SK-N-MC (cell line): ENCODE results near the gene RNF215.
"Not testable (repeated sequence)": the region's sequence is repeated elsewhere in the genome, so short reads cannot be mapped to it uniquely, and the experiment has no call there.

Source experiments
- DNase-seq: peaks from one replicate; pipeline ENCODE4 v3.0.0-alpha.2; 2011; ENCODE audit warnings: low read depth, low spot score
- H3K27ac ChIP-seq: fragments of 200-600 bp; sonication (generic); 2 replicates; pipeline ENCODE4 v1.5.1; 2016; ENCODE audit warnings: mixed run types
- H3K36me3 ChIP-seq: fragments of 200-600 bp; sonication (generic); 2 replicates; pipeline ENCODE4 v1.6.1; 2017; ENCODE audit warnings: antibody characterized with exemption, low read length, mixed read lengths; ENCODE audit not compliant: insufficient read depth
- H3K4me3 ChIP-seq: fragments of 200-600 bp; sonication (generic); 2 replicates; pipeline ENCODE4 v1.5.1; 2016
- H3K9ac ChIP-seq: fragments of 200-600 bp; sonication (generic); 2 replicates; pipeline ENCODE4 v1.8.0; 2017; ENCODE audit warnings: mixed run types, mixed read lengths; ENCODE audit not compliant: insufficient read length
- H3K9me3 ChIP-seq: fragments of 200-600 bp; sonication (generic); 2 replicates; pipeline ENCODE4 v1.6.1; 2017; ENCODE audit warnings: low read depth, mild to moderate bottlenecking, antibody characterized with exemption, low read length, moderate library complexity, mixed read lengths
- EZH2 ChIP-seq: fragments of 200-600 bp; sonication (generic); IDR thresholded peaks from one replicate; pipeline ENCODE4 v1.6.1; 2017; ENCODE audit warnings: antibody characterized with exemption
- FOXP2 ChIP-seq: optimal IDR thresholded peaks from 2 replicates; pipeline ENCODE3; 2011; ENCODE audit warnings: mild to moderate bottlenecking, moderate library complexity; ENCODE audit not compliant: insufficient read depth; ENCODE audit errors: extremely low read length, control extremely low read depth
- POLR2AphosphoS5 ChIP-seq: IDR thresholded peaks from 2 replicates; pipeline ENCODE4 v1.6.1; 2012; ENCODE audit warnings: mild to moderate bottlenecking, low read depth, low read length, borderline replicate concordance

Gene RNF215

GRCh38 chr22:30354644-30355043 lies 32.6 kb downstream of the RNF215 start:
- Histone ChIP-seq H3K27ac (no peak overlapping the region), H3K9me3 (no peaks in the 10 kb centered on the region), H3K9ac (peak overlapping the region; percentile 26), H3K36me3 (peaks cover 44% of the 10 kb centered on the region), H3K4me3 (no peak overlapping the region)
- DNase-seq = no peak
- TF ChIP-seq FOXP2 = no peak
- no peak for TF ChIP-seq EZH2
- TF ChIP-seq POLR2AphosphoS5 = no peak

- no peak overlapping the region for H3K4me3 ChIP-seq
- peaks cover 73% of the 10 kb centered on the region for H3K36me3 ChIP-seq
- TF ChIP-seq POLR2AphosphoS5 (no peak), EZH2 (no peak), FOXP2 (no peak)
- no peak for DNase-seq
- H3K27ac ChIP-seq = no peak overlapping the region
- H3K9ac ChIP-seq = no peak overlapping the region
- no peaks in the 10 kb centered on the region for H3K9me3 ChIP-seq
Observed at GRCh38 chr22:30351226-30351625, 36.0 kb downstream of the RNF215 start.

GRCh38 chr22:30348809-30349208 lies 38.4 kb downstream of the RNF215 start:
- no peak for DNase-seq
- Histone ChIP-seq H3K36me3 (peaks cover 90% of the 10 kb centered on the region), H3K4me3 (no peak overlapping the region), H3K27ac (no peak overlapping the region), H3K9ac (no peak overlapping the region), H3K9me3 (no peaks in the 10 kb centered on the region)
- TF ChIP-seq POLR2AphosphoS5 (no peak), EZH2 (no peak), FOXP2 (no peak)

DNA sequence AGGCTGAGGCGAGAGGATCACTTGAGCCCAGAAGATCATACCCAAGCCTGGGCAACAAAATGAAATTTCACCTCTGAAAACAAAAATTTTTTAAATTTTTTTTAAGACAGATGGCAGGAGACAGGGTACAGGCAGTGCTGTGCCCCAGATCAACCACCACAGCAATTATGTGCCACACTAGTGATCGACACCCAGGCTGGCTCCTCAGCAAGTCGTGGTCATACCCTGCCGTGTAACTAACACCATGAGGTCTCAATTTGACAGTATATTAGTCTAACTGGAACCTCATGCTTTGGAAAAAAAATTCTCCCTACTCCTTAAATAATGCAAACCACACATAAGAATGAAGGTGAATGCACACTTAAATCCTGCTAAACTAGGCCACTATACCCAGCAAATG lies 38.8 kb downstream of the RNF215 start:
- no peak overlapping the region for H3K9ac ChIP-seq
- TF ChIP-seq POLR2AphosphoS5 (no peak), FOXP2 (no peak), EZH2 (no peak)
- no peaks in the 10 kb centered on the region for H3K9me3 ChIP-seq
- peaks cover 90% of the 10 kb centered on the region for H3K36me3 ChIP-seq
- H3K27ac ChIP-seq = no peak overlapping the region
- no peak overlapping the region for H3K4me3 ChIP-seq
- no peak for DNase-seq

GRCh38 chr22:30347255-30347892 lies 39.8 kb downstream of the RNF215 start:
- H3K36me3 ChIP-seq = peaks cover 93% of the 10 kb centered on the region
- no peak overlapping the region for H3K4me3 ChIP-seq
- no peak for TF ChIP-seq FOXP2
- TF ChIP-seq EZH2 = no peak
- TF ChIP-seq POLR2AphosphoS5 = no peak
- H3K27ac ChIP-seq = no peak overlapping the region
- H3K9me3 ChIP-seq = no peaks in the 10 kb centered on the region
- no peak overlapping the region for H3K9ac ChIP-seq
- DNase-seq = no peak

DNA sequence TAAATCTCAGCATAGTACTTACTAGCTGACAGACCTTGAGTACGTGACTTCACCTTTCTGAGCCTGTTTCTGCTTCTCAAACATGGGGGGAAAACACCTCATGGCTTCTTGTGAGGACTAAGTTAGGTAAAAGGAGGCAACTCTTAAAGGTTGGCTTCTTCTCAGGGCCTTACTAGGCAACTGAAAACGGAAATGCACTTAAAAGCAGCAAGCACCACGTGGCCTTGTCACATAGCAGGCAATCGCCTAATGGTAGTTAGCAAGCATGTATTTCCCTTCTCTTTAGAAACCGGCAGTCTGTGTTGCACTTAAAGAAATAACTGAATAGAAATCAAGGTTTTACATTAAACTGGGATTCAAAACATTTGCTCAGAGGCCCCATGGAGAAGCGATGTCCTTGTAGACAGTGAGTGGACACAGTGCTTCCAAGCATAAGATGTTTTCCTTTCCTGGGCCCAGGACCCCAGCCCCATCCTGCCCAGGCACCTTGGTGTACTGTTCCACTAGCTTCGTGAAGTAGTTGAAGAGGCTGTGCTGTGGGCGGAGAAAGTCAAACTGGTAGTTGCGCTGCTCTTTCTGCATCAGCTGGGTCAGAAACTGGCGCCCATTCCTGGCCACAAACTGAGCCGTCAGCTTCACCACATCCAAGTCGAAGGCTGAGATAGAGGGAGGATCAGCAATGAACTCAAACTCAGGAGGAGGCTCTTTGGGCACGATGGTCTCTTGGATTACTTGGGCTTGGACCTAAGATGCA lies 42.6 kb downstream of the RNF215 start:
- Histone ChIP-seq H3K9me3 (no peaks in the 10 kb centered on the region), H3K4me3 (no peak overlapping the region), H3K36me3 (peaks cover 94% of the 10 kb centered on the region), H3K9ac (no peak overlapping the region), H3K27ac (no peak overlapping the region)
- TF ChIP-seq FOXP2 = no peak
- no peak for TF ChIP-seq POLR2AphosphoS5
- TF ChIP-seq EZH2 = no peak
- DNase-seq = no peak

DNA sequence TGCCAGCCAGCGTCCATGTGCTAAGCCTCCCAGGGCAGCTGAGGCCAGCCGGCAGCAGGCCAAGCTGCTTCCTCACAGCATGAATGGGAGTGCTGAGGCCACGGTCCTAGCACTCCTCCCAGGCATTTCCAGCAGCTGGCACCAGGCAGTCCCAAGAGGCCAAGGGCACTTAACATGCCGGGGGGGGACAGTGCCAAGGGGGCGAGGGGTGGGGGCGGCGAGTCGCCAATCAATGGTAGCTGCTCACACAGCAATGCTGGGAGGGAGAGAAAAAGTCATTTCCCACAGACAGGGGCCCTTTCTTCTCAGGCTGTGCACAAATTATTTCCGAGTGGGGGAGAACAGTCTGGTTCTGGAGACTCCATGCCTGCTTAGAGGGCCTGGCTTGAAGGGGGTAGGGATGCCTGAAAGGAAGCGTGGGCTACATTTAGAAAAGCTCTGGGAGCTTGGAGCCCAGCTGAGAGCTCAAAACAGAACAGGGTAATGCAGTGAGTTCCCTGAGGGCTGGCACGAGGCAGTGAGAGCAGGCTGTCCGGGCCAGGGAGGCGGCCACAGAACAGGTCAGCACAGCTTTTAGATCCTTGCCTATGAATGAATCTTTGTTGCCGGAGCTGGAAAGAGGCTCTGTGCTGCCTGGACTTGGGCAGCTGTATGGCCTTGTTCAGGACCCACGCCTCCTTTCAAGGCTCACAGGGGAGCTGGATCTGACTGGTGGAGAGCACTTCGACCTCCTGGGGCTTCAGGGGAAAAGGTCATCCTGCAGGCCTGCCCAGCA lies 46.1 kb downstream of the RNF215 start:
- no peak overlapping the region for H3K9ac ChIP-seq
- no peaks in the 10 kb centered on the region for H3K9me3 ChIP-seq
- TF ChIP-seq FOXP2 (no peak), POLR2AphosphoS5 (no peak), EZH2 (no peak)
- H3K4me3 ChIP-seq = no peak overlapping the region
- H3K27ac ChIP-seq = no peak overlapping the region
- no peak for DNase-seq
- peaks cover 98% of the 10 kb centered on the region for H3K36me3 ChIP-seq

GRCh38 chr22:30338802-30339201 lies 48.4 kb downstream of the RNF215 start:
- Histone ChIP-seq H3K4me3 (no peak overlapping the region), H3K27ac (no peak overlapping the region), H3K9me3 (no peaks in the 10 kb centered on the region), H3K9ac (no peak overlapping the region), H3K36me3 (peaks cover 98% of the 10 kb centered on the region)
- no peak for TF ChIP-seq POLR2AphosphoS5
- no peak for TF ChIP-seq FOXP2
- TF ChIP-seq EZH2 = no peak
- no peak for DNase-seq

DNA sequence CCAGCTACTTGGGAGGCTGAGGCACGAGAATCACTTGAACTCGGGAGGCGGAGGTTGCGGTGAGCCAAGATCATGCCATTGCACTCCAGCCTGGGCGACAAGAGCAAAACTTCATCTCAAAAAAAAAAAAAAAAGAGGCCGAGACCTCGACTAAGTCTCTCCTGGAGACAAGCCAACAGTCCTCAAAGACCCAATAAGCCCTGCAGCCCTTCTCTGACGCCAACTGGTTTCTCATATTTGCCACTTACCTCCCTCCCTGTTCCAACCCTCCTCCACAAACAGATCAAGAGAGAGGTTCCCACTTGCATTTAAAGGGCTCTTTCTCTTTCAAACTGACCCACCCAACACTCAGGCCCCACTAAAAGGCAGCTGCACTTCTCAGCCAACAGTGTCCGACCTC lies 48.9 kb downstream of the RNF215 start:
- not testable (repeated sequence) for DNase-seq, H3K9me3 ChIP-seq, H3K27ac ChIP-seq, H3K4me3 ChIP-seq, H3K9ac ChIP-seq
- peaks cover 98% of the 10 kb centered on the region for H3K36me3 ChIP-seq
